Measurements from ENCODE around the gene CADPS2. TPM values are rescaled to one million over a fixed set of nuclear protein-coding genes. Genes with fewer than 3 reads are reported as not detected.

CADPS2 gene
- total and polyA plus RNA-seq, 10 of the 15 experiments (the other 5 are each of a cell fraction or from before 2014, with no cell fraction given): 0.05 to 7.5 (median 0.25) TPM

DNA sequence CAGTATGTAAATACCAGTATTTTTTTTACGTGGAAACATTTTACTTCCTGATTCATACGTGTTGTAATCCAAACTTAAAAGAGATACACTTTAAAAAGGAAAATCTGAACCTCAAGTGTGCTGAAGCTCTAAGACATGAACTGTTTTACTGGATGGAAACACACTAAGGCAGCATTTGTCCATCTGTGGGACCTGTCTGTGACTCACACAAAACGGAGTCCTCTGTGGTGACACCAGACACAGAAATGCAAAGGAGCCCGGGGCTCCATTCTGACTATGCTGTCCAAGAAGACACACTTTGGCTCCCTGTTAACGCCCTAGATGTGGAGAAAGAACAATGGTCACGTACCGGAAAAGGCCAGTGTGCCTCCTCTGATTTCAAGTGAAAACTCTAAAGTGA is 211.2 kb downstream of the CADPS2 start:
- in situ Hi-C loops (cut with MboI) (no loop called here), intact Hi-C loops (cut with micrococcal nuclease; ENCODE audit: unreplicated experiment) (no loop called here)
- Histone ChIP-seq H3K36me3 (ENCODE audit: control insufficient read depth in 2 of 2, insufficient read depth in 2 of 2, low read length in 1 of 2) (no peaks in the 10 kb centered on the region), H3K27ac (ENCODE audit: control insufficient read depth, insufficient read depth) (no peak overlapping the region), H3K4me2 (ENCODE audit: control insufficient read depth, insufficient read depth) (no peak overlapping the region), H2AFZ (ENCODE audit: control insufficient read depth, low read depth, low read length) (no peak overlapping the region), H3K4me1 (ENCODE audit: control insufficient read depth, insufficient read depth, low read length) (no peaks in the 10 kb centered on the region), H3K27me3 (replicated peaks in 1 of 2; ENCODE audit: control insufficient read depth in 2 of 2, insufficient read depth in 2 of 2, low read length in 1 of 2) (no peaks in the 10 kb centered on the region), H4K20me1 (ENCODE audit: control insufficient read depth, insufficient read depth) (no peaks in the 10 kb centered on the region), H3K79me2 (ENCODE audit: control insufficient read depth, insufficient read depth, low read length) (no peaks in the 10 kb centered on the region), H3K9ac (ENCODE audit: control insufficient read depth, insufficient read depth, low read length) (no peak overlapping the region), H3K9me3 (replicated peaks; ENCODE audit: control insufficient read depth, insufficient read depth, low read length) (no peaks in the 10 kb centered on the region), H3K4me3 (no peak overlapping the region)
- no TSS peak for BruUV-seq (replicated peaks)
- ChIA-PET RAD21 (ENCODE audit: unreplicated experiment) (interaction anchor here (0.9 to 1.3 kb wide), 2 partner anchors 63 to 124 kb away, joined by 3 read pairs; no protein-coding TSS in a partner anchor), CTCF (interaction anchor here (0.6 to 1.3 kb wide), 5 partner anchors 12 to 145 kb away, joined by 3 to 4 read pairs (median 3); no protein-coding TSS in a partner anchor), SMC1A (ENCODE audit: uncharacterized antibody, unreplicated experiment) (interaction anchor here (1.1 kb wide), 2 partner anchors 10 to 22 kb away, joined by 4 to 5 read pairs; no protein-coding TSS in a partner anchor), POLR2A (no interaction called here)
- ATAC-seq (no peak), DNase-seq (ENCODE audit: low read depth, low spot score) (no peak), FAIRE-seq (no peak)
- TF ChIP-seq CBX3 (IDR thresholded peaks at IDR 0.05; ENCODE audit: borderline replicate concordance, low read depth) (no peak), TAF1 (IDR thresholded peaks at IDR 0.05; ENCODE audit: borderline replicate concordance, low read depth, low read length) (no peak), SMAD1 (IDR thresholded peaks at IDR 0.05; ENCODE audit: low read depth, partially characterized antibody) (no peak), RELA (IDR thresholded peaks at IDR 0.05; ENCODE audit: borderline replicate concordance, partially characterized antibody) (no peak), PML (IDR thresholded peaks at IDR 0.05; ENCODE audit: low read length) (no peak), ESRRA (IDR thresholded peaks at IDR 0.05; ENCODE audit: low read length) (no peak), FOXM1 (IDR thresholded peaks at IDR 0.05; ENCODE audit: low read depth, low read length) (no peak), CREM (IDR thresholded peaks at IDR 0.05; ENCODE audit: low read depth) (no peak), ZZZ3 (IDR thresholded peaks at IDR 0.05; ENCODE audit: control insufficient read depth, insufficient read length, low read depth) (no peak)
- 57% methylated on average over 7 of the region's 7 CpGs for WGBS (ENCODE audit: insufficient coverage, insufficient replicate concordance, low lambda C conversion rate, missing lambda C conversion rate)
